Measurements from ENCODE around the gene ZBTB46. TPM values are rescaled to one million over a fixed set of nuclear protein-coding genes. Genes with fewer than 3 reads are reported as not detected.

ZBTB46 gene
- total RNA-seq, 2 donors from 2014 or later = 2.1 to 3.2 TPM

GRCh38 chr20:63795178-63795830 is 35.8 kb downstream of the ZBTB46 start:
- no peak for TF ChIP-seq CTCF (IDR thresholded peaks at IDR 0.05)
- Histone ChIP-seq H3K4me1 (no peaks in the 10 kb centered on the region), H3K27ac (no peak overlapping the region), H3K36me3 (no peaks in the 10 kb centered on the region), H3K4me3 (no peak overlapping the region), H3K9ac (ENCODE audit: low read depth in 2 of 2, low read length in 2 of 2) (no peak overlapping the region), H3K9me3 (no peaks in the 10 kb centered on the region), H3K27me3 (no peaks in the 10 kb centered on the region)
- intact Hi-C loops (cut with DNase I) = loop anchor here (10.0 kb wide), 1 partner anchor 91 kb away; the partner anchor contains the start of genes ARFRP1 and ZGPAT
- DNase-seq = no peak

- H3K27ac ChIP-seq = no peak overlapping the region
- DNase-seq = no peak
- no peaks in the 10 kb centered on the region for H3K27me3 ChIP-seq
- no peak overlapping the region for H3K9ac ChIP-seq (ENCODE audit: low read depth in 2 of 2, low read length in 2 of 2)
- no peaks in the 10 kb centered on the region for H3K36me3 ChIP-seq
- no peak overlapping the region for H3K4me3 ChIP-seq
- H3K4me1 ChIP-seq = no peaks in the 10 kb centered on the region
- no peak for TF ChIP-seq CTCF (IDR thresholded peaks at IDR 0.05)
- intact Hi-C loops (cut with DNase I) = loop anchor here (10.0 kb wide), 1 partner anchor 90 kb away; the partner anchor contains the start of genes ARFRP1 and ZGPAT
- H3K9me3 ChIP-seq = no peaks in the 10 kb centered on the region
These were observed 36.5 kb downstream of the ZBTB46 start for GRCh38 chr20:63794614-63795013.

GRCh38 chr20:63792866-63793265 is 38.2 kb downstream of the ZBTB46 start:
- Histone ChIP-seq H3K9ac (ENCODE audit: low read depth in 2 of 2, low read length in 2 of 2) (no peak overlapping the region), H3K27me3 (no peaks in the 10 kb centered on the region), H3K36me3 (no peaks in the 10 kb centered on the region), H3K4me3 (no peak overlapping the region), H3K9me3 (no peaks in the 10 kb centered on the region), H3K27ac (no peak overlapping the region), H3K4me1 (no peaks in the 10 kb centered on the region)
- TF ChIP-seq CTCF (IDR thresholded peaks at IDR 0.05) = no peak
- intact Hi-C loops (cut with DNase I) = loop anchor here (10.0 kb wide), 1 partner anchor 88 kb away; the partner anchor contains the start of genes ARFRP1 and ZGPAT
- DNase-seq = no peak

- no peaks in the 10 kb centered on the region for H3K27me3 ChIP-seq
- no peaks in the 10 kb centered on the region for H3K9me3 ChIP-seq
- no peak overlapping the region for H3K27ac ChIP-seq
- no peak overlapping the region for H3K9ac ChIP-seq (ENCODE audit: low read depth in 2 of 2, low read length in 2 of 2)
- no peak for DNase-seq
- no peak for TF ChIP-seq CTCF (IDR thresholded peaks at IDR 0.05)
- H3K36me3 ChIP-seq = no peaks in the 10 kb centered on the region
- no peaks in the 10 kb centered on the region for H3K4me1 ChIP-seq
- intact Hi-C loops (cut with DNase I) = loop anchor here (10.0 kb wide), 1 partner anchor 87 kb away; the partner anchor contains the start of genes ARFRP1 and ZGPAT
- H3K4me3 ChIP-seq = no peak overlapping the region
These were observed 39.4 kb downstream of the ZBTB46 start for GRCh38 chr20:63791497-63792156.

- DNase-seq = no peak
- Histone ChIP-seq H3K27me3 (no peaks in the 10 kb centered on the region), H3K9me3 (no peaks in the 10 kb centered on the region), H3K36me3 (no peaks in the 10 kb centered on the region), H3K4me3 (no peak overlapping the region), H3K27ac (no peak overlapping the region), H3K9ac (ENCODE audit: low read depth in 2 of 2, low read length in 2 of 2) (no peak overlapping the region), H3K4me1 (no peaks in the 10 kb centered on the region)
- intact Hi-C loops (cut with DNase I) = loop anchor here (10.0 kb wide), 1 partner anchor 86 kb away; the partner anchor contains the start of genes ARFRP1 and ZGPAT
- TF ChIP-seq CTCF (IDR thresholded peaks at IDR 0.05) = no peak
These were observed 40.4 kb downstream of the ZBTB46 start for GRCh38 chr20:63790572-63791168.

Measured in colonic mucosa (tissue), 4 donors.